HG03520 (cell line): ENCODE results near the gene DNAH9.

Source experiments
- ATAC-seq: cut with Tn5 transposase; IDR thresholded peaks from one replicate; pipeline ENCODE4 v1.9.1; 2021; ENCODE audit warnings: mild to moderate bottlenecking, moderate library complexity; ENCODE audit not compliant: unreplicated experiment

The DNAH9 gene, protein sequence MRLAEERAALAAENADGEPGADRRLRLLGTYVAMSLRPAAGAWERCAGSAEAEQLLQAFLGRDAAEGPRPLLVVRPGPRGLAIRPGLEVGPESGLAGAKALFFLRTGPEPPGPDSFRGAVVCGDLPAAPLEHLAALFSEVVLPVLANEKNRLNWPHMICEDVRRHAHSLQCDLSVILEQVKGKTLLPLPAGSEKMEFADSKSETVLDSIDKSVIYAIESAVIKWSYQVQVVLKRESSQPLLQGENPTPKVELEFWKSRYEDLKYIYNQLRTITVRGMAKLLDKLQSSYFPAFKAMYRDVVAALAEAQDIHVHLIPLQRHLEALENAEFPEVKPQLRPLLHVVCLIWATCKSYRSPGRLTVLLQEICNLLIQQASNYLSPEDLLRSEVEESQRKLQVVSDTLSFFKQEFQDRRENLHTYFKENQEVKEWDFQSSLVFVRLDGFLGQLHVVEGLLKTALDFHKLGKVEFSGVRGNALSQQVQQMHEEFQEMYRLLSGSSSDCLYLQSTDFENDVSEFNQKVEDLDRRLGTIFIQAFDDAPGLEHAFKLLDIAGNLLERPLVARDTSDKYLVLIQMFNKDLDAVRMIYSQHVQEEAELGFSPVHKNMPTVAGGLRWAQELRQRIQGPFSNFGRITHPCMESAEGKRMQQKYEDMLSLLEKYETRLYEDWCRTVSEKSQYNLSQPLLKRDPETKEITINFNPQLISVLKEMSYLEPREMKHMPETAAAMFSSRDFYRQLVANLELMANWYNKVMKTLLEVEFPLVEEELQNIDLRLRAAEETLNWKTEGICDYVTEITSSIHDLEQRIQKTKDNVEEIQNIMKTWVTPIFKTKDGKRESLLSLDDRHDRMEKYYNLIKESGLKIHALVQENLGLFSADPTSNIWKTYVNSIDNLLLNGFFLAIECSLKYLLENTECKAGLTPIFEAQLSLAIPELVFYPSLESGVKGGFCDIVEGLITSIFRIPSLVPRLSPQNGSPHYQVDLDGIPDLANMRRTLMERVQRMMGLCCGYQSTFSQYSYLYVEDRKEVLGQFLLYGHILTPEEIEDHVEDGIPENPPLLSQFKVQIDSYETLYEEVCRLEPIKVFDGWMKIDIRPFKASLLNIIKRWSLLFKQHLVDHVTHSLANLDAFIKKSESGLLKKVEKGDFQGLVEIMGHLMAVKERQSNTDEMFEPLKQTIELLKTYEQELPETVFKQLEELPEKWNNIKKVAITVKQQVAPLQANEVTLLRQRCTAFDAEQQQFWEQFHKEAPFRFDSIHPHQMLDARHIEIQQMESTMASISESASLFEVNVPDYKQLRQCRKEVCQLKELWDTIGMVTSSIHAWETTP (N-terminal part only)

DNA sequence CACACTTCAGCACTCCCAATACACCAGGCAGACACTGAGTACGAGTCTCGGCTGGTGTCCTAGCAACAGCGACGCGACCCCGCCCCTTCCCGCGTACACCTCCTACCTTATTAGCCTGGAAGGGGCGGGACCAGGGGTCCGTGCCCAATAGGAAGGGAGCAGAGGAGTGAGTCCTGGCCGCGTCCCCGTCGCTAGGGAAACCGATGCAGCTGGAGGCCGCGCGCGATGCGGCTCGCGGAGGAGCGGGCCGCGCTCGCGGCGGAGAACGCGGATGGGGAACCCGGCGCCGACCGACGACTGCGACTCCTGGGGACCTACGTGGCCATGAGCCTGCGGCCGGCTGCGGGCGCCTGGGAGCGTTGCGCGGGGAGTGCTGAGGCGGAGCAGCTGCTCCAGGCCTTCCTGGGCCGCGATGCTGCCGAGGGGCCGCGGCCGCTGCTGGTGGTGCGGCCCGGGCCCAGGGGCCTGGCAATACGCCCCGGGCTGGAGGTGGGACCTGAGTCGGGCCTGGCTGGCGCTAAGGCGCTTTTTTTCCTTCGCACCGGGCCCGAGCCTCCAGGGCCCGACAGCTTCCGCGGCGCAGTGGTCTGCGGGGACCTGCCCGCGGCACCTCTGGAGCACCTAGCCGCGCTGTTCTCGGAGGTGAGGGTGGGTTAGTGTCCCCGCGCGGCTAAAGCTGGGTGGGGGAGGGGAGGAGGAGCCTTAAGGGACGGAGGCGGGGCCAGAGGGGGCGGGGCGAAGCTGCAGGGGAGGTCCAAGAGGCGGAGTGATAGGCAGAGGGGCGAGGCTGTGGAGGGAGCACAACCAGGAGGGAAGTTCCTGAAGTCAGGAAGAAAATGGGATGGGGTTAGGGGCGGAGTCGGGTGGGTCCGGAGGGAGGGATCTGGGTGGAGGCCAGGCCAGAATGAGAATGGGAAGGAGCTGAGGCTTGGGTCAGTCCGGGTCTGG, at the start of gene DNAH9:
Gene DNAH9 (plus strand): TSS at position 197 of the 948 bp plus-strand sequence. CDS start 29 bp downstream, at position 226.
- no peak for ATAC-seq

DNA sequence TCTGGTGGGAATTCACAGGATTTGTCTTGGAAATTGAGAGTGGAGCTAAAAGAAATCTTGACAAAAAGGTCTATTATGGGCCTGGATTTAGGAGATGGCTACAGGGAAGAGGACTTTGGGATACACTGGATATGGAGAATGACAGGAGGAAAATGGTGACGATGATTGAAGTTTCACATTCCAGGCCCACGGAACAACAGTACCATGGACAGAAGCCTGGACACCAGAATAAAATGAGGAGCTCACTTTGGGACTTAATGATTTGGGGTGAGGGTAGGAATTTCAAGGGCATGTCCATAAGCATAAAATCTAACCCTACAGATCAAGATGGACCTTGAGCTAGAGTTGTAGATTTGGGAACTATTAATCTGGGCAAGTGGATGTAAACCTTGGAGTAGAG, 47.8 kb upstream of the DNAH9 start:
- no peak for ATAC-seq

DNA sequence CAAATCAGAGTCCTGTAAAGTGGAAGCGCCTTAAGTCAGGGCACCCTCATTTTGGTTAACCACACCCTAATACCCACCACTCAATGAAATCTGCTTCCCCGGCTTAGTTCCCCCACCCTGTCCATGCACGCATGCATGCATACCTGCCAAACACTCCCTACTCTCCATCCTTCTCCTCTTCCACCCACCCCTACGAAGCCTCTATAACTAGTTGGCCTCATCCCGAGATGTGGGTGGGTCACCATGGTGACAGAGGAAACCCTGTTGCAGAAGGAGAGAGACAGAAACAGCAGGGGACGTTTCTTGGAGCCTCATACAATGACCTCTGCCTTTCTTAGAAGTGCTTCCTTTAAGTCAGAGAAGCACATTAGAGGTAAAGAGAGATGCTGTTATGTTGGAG, 46.8 kb upstream of the DNAH9 start:
- no peak for ATAC-seq

DNA sequence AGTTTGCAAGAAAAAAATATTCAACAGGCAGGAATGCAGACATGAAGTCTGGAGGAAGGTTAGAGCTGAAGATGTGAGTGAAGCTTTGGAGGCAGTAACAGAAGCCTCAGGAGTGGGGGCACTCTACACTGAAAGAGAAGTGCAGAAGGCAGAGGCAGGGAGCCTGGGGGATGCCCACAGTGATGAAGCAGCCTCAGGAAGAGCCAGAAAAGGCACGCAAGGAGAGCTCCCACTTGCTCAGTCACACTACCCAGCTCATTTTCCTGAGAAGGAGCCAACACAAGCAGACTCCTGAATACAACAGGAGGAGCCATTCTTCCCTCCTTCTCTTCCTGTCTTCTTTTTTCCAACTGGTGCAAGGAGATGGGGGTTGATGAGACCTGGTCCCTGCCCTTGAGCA, 45.1 kb upstream of the DNAH9 start:
- no peak for ATAC-seq

DNA sequence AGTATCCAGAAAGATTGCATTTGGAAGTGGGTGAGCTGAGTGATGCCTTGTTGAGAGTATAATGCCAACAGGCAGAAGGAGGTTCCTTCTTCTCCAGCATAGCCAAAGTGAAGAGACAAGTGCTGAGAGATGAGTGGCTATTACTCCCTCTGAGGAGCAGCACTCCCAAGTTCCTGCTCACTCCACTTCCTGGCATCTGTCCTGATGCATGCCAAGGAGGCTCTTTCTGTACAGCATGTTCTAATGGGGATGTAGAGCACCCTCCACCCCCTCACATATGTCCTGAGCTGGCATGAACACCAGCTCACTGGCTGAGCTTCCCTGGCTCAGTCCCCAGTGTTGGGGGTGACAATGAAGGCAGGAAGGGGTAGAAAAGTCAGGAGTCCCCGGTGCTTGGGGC, 44.2 kb upstream of the DNAH9 start:
- ATAC-seq: no peak

DNA sequence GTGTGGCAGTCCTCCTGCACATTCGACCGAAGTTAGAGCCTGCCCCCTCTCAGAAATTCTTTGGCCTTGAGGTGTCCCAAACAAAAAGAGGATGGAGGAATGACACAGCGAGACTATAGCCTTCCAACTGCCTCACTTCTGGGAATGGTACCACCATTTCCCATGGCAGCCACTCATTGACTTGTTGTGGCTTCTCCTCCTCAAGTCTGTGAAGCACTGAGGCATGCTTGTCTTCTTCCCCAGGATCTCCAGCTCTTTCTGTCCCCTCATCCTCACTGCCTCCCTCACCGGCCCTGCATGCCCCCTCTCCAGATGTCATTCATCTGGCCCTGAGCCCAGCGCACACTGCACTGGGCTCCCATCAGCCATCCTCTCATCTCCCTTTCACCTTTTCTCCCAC, 43.7 kb upstream of the DNAH9 start:
- ATAC-seq: no peak

DNA sequence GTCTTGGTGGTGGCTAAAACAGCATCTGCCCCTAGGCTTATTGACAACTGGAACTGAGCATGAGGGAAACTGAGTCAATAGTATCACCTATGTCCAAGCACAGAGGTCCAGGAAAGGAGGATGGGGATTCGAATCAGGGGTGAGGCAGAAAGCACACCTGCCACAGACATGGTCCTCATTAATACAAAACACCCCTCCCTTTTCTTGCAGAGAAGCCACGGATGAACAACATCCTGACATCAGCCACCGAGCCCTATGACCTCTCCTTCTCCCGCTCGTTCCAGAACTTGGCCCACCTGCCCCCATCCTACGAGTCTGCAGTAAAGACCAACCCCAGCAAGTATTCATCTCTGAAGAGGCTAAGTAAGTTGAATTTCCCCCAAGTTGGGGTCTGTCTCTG, 42.7 kb upstream of the DNAH9 start:
- no peak for ATAC-seq

DNA sequence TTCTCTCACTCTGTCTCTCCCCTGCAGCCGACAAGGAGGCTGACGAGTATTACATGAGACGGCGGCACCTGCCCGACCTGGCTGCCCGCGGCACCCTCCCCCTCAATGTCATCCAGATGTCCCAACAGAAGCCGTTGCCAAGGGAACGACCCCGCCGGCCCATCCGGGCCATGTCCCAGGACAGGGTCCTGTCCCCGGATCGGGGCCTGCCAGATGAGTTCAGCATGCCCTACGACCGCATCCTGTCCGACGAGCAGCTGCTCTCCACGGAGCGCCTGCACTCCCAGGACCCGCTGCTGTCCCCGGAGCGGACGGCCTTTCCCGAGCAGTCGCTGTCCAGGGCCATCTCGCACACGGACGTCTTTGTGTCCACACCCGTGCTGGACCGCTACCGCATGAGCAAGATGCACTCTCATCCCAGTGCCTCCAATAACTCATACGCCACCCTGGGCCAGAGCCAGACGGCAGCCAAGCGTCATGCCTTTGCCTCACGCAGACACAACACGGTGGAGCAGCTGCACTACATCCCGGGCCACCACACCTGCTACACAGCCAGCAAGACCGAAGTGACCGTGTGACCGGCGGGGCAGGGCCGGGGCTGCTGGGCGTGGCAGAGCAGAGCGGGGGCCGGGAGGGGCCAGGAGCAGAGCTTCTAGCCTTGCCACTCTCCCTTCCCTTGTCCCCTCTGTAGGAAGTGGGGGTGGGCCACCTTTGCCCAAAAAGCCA, 40.4 kb upstream of the DNAH9 start:
- ATAC-seq: no peak

DNA sequence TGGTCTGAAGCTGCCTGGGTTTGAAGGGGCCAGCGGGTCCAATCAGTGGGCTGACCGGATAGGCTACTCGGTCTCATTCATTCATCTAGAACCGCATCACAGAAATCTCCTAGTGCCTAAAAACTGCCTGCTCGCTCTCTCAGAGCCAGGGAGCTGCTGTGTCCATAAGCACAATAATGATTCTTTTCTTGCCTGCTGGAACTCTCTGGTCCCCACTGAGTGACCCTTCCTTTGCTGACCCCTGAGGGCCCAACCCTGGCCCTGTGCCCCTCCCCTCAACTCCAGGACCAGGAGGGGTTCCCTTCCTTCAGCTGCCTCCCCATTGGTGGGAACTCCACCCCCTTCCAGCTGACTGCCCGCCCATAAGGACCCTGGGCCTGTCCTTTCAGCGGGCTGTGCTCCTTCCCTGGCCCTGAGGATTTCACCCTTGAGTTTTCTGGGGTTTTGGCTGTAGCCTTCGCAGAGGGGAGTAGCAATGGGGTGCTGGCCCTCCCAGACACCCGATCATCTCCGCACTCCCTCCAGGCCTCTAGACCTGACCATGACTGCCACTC, 39.5 kb upstream of the DNAH9 start:
- no peak for ATAC-seq

DNA sequence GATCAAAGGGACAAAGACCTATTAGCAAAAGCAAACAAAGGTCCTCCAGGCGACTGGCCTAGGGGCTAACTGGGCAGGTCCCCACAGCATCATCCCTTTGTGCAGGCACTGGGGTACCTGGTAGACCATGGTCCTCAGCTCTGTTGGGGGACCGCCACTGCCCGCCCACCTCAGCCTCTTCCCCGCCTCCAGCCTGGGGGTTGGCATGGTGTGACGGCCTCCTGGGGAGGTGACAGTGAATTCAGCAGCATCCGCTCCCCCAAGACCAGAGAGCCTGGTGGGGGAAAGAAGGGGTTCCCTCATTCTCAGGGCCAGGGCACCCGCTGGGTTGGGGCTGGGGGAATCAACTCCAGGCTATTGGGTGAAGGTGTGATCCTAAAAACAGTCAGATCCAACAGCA, 38.7 kb upstream of the DNAH9 start:
- no peak for ATAC-seq

DNA sequence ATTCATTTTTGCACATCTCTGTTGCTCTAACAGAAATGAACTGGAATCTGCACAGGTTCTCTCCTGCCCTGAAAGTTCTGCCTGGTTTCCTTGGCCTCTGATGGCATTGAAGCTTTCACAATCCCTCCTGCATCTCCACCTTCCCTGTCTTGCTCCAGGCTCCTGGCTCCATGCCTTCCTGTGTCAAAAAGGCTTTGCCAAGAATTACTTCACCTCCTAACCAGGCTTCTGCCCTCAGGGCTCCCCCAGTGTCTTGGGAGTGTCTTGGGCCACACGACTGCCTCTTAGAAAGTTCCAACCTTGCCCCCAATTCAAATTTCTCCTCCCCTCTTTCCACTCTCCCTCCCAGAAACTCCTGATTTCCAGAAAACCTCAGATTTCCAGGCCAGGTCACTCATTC, 37.0 kb upstream of the DNAH9 start:
- ATAC-seq: no peak

DNA sequence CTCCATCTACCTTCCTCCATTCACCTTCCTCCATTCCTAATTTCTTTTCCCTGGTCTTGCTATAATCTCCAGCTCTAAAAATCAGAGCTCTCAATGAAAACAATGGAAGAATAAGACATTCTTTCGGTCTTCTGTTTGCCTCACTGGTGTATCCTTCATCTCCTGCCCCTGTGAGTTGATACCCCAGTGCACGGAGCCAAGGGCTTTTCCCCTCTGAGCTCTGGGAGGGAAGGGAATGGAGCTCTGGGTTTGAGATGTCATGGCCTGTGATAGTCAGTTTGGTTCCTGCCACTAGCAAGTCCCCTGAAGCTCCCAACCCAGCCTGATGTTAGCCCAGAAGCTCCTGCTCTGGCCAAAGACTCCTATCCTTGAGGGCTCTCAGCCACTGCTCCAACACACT, 36.6 kb upstream of the DNAH9 start:
- ATAC-seq: no peak

DNA sequence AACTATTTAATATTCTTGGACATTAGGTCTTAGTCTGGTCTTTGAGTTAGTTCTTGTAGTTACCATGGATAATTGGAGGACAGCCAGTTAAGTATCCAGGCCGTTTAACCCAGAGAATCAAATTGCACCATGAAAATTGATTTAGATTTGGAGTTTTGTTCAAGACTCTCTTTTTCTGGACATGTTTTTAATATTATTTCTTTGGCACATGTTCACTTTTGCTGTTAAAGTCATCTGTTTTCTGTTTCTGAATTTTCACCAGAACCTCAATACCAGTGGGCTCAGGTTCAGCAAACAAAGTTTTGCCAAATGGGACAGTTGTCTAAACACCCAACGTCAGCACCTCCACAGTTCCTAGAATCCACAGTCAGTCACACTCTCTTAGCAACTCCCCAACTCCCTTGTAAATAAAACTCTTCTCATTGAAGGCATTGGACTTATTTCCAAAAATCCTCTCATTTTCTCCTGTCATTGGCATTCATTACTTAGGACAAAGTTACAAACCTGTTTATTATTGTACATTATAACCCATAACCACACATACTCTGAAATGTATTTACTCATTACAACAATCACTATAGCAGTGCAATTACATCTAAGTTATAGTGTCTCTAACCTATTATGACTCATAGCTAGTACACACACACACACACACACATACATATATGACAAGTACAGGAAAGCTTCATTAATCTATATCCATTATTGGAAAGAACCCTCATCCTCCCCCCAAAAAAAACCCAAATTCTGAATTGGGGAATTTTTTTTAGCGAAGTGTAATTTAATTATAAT, 33.5 kb upstream of the DNAH9 start:
- ATAC-seq: no peak

DNA sequence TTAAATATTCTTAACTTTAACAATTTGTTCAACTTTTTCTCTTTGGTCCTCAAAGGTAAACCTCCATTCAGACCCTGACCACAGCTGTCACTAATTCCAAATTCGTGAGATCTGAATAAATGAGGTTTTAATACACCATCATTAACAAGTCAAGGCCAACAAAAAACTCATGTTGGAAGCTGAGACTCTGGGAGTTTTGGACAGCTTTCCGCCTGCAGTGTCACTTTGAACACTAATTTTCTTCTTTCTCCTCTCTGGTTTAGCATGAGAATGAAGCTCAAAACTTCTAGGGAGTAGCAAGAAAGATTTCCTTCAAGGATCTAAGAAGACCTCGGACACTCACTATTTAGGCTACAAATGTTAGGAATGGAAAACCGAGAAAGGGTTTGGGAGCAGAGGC, 32.7 kb upstream of the DNAH9 start:
- ATAC-seq: no peak

DNA sequence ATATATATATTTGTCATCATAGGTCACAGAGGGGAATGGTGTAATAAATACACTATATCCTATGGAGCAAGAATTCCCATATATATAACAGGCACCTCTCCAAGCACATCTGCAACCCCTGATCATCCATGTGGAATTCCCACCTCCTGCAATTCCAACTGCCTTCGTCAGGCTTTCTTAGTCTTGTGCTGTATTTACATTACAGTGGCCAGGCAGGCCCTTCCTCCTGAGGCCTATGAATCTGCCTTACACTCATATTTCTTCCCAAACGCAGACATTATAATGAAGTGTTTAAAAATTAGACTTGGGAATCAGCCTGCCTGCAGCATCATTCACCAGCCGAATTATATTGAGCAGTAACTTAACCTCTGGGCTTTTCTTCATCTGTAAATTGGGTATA, 19.3 kb upstream of the DNAH9 start:
- no peak for ATAC-seq

DNA sequence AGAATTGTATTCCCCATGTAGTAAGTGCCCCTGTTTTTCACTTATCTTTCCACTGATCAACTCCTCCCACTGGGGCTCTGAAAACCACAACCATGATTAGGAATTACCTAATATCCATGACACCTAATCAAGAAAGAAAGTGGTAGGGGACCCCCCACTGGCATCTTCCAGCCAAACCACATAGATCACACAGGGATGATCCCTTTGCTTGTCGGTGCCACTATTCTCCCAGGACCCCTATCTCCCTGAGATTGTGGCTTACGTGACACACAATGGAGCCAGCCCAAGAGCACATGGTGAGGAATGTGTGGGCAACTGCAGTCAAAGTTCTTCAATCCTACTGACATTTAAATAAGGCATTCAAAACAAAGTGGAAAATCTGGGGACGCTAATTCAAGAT, 17.6 kb upstream of the DNAH9 start:
- ATAC-seq: no peak

DNA sequence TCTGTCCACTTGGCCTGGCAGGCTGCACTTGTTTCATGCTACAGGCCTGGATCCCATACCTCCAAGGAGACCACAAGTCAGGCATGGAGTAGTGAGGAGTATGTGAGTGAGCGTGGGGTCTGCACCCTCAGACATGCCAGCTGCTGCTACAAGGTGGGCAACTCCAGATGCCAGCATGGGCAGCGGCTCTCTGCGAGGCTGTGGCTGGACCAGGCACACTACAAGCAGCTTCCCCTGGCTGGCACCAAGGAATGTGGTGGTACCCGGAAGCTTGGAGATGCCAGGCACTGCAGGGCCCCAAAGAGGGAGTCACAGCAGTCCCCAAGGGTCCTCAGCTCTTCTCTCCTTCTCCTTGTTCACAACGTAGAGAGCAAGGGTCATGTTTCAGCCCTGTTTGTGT, 16.1 kb upstream of the DNAH9 start:
- no peak for ATAC-seq

DNA sequence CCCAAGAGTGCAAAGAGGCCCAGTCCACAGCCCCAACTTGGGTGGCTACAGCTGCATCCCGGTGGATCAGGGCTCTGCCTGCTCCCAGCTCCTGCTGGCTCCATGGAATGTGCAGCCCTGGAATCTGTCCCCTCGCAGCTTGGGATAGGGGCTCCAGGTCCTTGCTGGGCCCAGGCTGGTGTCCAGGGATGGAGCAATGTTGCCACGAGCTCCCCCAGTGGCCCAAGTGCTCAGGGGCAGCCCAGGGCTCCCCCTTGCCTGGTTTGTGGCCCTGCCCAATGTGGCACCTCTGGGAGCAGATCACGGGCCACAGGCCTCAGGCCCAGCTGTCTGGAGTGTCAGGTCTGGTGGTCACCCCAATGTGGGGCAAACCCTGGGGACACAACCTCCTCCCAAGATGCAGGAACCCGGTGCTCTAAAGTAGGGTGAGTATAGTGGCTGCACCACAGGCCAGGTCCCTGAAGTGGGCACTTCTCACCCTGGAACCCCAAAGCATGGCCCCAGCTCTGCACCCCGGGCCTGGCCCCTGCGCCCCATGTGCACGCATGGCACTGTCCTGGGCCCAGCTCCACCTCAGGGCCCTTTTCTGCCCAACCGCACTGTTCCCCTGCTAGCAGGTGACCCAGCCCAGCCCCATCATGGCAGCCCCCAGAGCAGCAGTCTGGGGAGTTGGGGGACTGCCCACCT, 14.8 kb upstream of the DNAH9 start:
- no peak for ATAC-seq
